Measurements from ENCODE around the gene SESN3. TPM values are rescaled to one million over a fixed set of nuclear protein-coding genes. Genes with fewer than 3 reads are reported as not detected.
A peak's percentile ranks its signal among the peaks of the same experiment; 100 is the strongest.
"Not testable (repeated sequence)": the region's sequence is repeated elsewhere in the genome, so short reads cannot be mapped to it uniquely, and the experiment has no call there.

SESN3 gene
- polyA plus RNA-seq, 3 donors, result 65.3 to 80.8 (median 71.1) TPM

- peak in 8 of 11 donors; percentile 59 to 77 (median 66) for DNase-seq (ENCODE audit: extremely low read depth in 1 of 11, low read depth in 9 of 11, low spot score in 4 of 11)
Observed at GRCh38 chr11:95231881-95232605, 1.0 kb upstream of the SESN3 start.

- DNase-seq (ENCODE audit: extremely low read depth in 1 of 11, low read depth in 9 of 11, low spot score in 4 of 11), result no peak
Observed at GRCh38 chr11:95230810-95231126, 234 bp downstream of the SESN3 start.

DNA sequence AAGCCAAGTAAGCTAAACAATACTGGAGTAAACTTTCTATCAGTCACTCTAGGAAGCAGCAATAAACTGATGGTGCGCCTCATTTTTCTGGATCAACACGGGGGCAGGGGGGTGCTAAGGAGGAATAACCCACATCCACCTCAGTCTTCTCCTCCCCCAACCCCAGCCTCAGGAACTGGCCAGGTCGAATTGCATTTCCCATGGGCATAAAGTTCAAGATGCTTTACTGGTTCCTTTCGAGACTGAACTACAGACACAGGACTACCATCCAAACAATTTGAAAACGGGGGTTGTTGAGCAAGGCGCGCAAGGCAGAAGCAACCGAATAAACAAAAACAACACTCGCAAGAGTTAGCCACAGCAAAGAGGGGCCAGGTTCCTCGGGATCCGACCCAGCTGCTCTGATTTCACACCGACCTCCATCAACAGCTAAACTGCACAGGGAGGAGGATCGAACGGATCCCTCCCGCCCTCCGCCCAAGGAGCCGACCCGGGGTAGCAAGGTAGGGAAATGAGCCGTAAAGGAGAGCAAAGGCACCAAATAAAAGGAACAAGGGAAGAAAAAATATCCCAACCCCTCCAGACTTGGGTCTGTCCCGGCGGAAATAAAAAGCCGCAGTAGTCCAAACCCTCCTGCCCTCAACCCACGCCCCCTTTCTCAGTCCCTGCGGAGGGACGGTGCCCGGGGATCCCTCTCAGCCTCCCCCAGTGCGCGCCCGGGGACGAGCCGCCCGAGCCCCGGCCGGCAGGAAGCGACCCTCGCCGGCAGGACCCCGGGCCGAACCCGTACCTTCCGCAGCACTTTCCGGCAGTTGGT lies 801 bp downstream of the SESN3 start:
- DNase-seq (ENCODE audit: extremely low read depth in 1 of 11, low read depth in 9 of 11, low spot score in 4 of 11), result peak in 5 of 11 donors; percentile 28 to 59 (median 37)

DNA sequence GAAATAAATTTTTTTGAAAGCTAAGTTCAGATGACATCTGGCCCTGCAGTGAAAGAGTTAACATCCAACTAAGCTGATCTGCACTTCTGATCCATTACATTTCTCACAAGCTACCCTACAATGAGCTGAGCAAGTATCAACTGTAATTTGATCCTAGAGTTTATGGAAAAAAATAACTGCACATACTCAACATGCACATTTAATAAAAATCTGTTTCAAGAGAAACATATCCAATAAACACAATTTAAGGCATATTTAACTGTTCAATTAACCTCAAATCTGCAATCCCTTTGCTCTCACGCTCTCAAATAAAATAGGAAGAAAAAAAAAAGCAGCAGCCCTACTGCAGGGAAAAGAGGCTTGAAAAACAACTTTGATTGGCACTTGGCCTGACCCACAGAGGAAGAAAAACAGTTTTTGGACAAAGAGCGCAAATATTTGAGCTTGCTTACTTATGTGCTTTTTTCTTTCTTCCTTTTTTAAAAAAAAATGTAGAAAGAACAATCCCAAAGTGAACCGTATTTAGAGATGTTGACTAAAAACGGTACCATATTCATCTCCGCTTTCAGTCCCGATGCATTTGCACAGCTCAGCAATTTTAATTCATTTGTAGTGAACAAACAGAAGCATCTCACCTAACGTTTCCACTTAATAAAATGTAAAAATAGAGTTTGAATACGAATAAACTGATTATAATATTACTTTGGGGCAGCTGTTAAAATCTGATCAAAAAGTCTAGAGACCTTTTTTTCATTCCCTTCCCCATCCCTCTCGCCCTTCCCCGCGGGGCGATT lies 1.6 kb downstream of the SESN3 start:
- DNase-seq (ENCODE audit: extremely low read depth in 1 of 11, low read depth in 9 of 11, low spot score in 4 of 11), result peak in 7 of 11 donors; percentile 37 to 61 (median 51)

DNA sequence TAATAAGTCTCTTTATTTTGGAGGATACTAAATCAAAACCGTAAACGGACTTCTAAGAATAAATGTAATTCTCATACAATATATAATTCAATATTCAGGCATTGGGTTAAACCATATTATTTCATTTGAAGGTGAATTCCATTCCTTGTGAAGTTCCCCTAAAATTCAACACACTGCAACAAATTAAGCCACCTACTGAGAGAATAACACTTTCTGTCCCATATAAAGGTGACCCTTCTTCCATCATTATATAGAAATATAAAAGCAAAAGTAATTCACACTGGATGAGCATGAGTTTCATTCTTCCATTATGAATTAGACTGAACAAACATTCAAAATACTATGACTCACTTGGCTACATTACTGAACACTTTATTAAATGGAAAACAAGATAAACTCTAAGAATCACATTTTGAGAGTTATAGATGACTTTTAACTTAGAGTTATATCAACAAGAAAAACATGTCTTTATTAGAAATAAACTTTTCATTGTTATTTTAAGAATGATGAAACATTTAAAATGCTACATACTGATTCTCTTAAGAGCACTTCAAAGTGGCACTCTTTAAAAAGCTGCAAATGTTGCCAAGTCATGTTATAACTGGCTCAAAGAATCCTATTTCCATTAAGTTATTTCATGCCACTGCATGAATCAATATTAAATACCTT lies 2.8 kb downstream of the SESN3 start:
- DNase-seq (ENCODE audit: extremely low read depth in 1 of 11, low read depth in 9 of 11, low spot score in 4 of 11), result no peak

- DNase-seq (ENCODE audit: extremely low read depth in 1 of 11, low read depth in 9 of 11, low spot score in 4 of 11), result not testable (repeated sequence)
Observed at GRCh38 chr11:95227060-95227459, 3.9 kb downstream of the SESN3 start.

DNA sequence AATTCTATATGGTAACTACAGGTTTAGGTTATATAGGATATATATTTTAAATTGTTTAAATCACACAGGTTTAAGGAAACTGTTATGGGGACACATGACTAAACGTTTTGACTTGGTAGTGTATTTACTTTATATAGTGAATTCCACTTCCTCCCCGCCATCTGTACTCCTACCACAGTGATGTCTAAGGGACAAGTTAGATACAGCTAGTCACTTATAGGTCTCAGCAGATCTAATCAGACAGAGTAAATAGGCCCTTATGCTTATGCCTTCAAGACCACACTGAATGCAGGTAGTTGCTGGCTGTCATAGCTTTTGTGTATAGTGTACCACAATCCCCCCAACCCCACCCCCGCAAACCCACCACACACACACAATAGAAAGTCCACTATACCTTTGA lies 8.2 kb downstream of the SESN3 start:
- no peak for DNase-seq (ENCODE audit: extremely low read depth in 1 of 11, low read depth in 9 of 11, low spot score in 4 of 11)

DNA sequence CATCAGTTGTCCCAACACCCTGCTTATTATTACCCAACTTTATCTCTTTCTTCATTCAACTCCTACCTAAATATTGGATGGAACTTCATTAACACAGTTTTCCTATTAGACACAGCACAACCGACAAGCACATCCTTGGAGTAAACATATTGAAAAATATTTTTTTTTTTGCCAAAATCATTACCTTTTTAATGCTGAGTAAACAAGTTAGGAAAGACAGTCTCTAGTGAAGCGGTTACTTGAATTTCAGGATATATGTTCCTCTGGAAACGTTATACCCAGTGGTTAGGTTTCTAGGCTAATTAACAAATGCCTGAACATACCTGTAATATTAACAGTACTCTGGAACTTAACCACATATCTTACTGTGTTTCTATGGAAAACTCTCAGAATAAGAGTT lies 11.4 kb downstream of the SESN3 start:
- DNase-seq (ENCODE audit: extremely low read depth in 1 of 11, low read depth in 9 of 11, low spot score in 4 of 11), result no peak

GRCh38 chr11:95218149-95218548 lies 12.9 kb downstream of the SESN3 start:
- no peak for DNase-seq (ENCODE audit: extremely low read depth in 1 of 11, low read depth in 9 of 11, low spot score in 4 of 11)

DNA sequence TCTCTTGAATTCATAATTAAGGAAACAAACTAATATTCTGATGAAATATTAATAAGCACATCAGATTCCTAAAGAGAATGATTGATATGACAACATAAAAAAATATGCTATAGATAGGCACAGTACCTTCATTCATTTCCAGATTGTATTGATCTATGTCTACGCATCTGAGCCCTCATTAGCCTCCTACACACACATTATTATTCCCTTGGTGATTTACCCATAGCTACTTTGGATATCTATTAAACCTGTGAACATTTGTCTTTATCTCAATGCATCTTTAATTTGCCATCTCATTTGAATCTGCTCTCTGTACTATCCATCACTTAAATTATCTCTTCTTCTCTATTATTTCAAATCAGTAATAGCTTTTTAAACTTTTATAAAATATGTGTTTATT lies 18.4 kb downstream of the SESN3 start:
- DNase-seq (ENCODE audit: extremely low read depth in 1 of 11, low read depth in 9 of 11, low spot score in 4 of 11), result no peak

- DNase-seq (ENCODE audit: extremely low read depth in 1 of 11, low read depth in 9 of 11, low spot score in 4 of 11), result not testable (repeated sequence)
Observed at GRCh38 chr11:95209535-95209934, 21.5 kb downstream of the SESN3 start.

DNA sequence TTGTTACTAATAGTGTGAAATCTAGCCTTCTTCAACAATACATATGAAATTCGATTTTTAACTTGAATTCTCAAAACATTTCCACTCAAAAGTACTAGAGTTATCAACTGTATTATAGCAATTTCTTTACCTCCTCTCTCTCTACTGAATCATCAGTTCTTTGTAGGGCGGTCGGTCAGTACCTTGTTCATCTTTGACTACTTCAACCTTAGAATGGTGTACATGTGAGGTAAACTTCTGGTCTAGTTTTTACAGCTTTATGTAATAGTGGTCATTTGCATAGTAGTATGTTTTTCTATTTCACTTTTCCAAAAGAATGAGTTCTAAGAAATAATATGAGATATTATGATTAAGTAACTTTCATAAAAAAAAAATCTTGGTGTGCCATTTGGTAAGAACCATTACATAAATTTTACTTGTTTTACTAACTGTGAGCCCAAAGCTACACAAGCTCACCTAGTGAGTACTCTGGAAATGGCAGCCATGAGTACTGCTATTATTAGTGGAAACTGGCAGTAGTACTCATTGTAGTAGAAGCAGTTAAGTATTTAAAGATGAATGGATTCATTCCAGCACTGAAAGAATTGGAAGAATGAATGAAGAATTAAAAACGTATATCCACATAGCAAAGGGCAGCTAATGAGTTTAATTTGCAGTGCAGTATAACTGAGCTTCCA lies 30.1 kb downstream of the SESN3 start:
- no peak for DNase-seq (ENCODE audit: extremely low read depth in 1 of 11, low read depth in 9 of 11, low spot score in 4 of 11)

DNA sequence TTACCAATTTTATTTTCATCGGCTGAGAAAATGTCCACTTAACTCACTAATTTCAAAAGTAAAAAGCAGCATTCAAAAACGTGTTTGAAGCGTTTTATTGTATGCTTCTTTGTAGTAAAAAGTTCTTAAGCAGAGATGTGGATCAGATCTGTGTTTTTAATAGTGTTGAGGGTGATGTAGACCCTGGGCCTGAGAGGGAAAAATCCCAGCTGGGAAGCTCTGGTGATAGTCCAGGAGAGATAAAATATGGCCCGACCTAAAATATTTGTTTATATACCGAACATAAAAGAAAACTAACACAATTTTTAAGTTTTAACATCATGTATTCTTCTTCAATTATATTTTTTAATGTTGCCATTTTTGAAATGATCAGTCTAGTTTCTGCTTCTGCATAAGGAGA lies 35.2 kb downstream of the SESN3 start:
- no peak for DNase-seq (ENCODE audit: extremely low read depth in 1 of 11, low read depth in 9 of 11, low spot score in 4 of 11)

- no peak for DNase-seq (ENCODE audit: extremely low read depth in 1 of 11, low read depth in 9 of 11, low spot score in 4 of 11)
Observed at GRCh38 chr11:95193541-95193940, 37.5 kb downstream of the SESN3 start.

GRCh38 chr11:95192717-95193116 lies 38.3 kb downstream of the SESN3 start:
- no peak for DNase-seq (ENCODE audit: extremely low read depth in 1 of 11, low read depth in 9 of 11, low spot score in 4 of 11)

DNA sequence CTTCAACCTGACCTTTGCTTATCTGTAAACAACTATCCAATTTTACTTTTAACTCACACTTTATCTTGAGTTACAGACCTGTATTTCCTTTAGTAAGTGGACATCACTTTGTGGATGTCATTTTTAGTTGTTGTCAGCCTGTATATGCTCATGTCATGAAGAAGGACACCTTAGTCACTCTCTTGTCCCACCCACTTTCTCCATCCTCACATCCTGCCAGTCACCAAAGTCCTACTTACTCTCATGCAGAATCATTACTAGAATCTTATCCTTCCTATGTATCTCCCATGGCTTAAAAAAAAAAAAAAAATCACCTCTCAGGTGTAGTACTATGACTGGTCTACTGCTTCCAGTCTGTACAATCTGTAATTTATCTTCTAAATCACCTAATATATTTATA lies 43.3 kb downstream of the SESN3 start:
- no peak for DNase-seq (ENCODE audit: extremely low read depth in 1 of 11, low read depth in 9 of 11, low spot score in 4 of 11)

GRCh38 chr11:95182397-95182796 lies 48.6 kb downstream of the SESN3 start:
- no peak for DNase-seq (ENCODE audit: extremely low read depth in 1 of 11, low read depth in 9 of 11, low spot score in 4 of 11)

GRCh38 chr11:95175818-95176380 lies 55.1 kb downstream of the SESN3 start:
- no peak for DNase-seq (ENCODE audit: extremely low read depth in 1 of 11, low read depth in 9 of 11, low spot score in 4 of 11)

All from renal cortex interstitium (tissue), 11 donors.